CD4-positive, alpha-beta T cell treated with Interleukin-4 for 1 hour (primary cell): ENCODE data around the gene ARFGAP2.
A peak's percentile ranks its signal among the peaks of the same experiment; 100 is the strongest.

ENCODE experiments used
- DNase-seq, 2 donors: peaks; one replicate each; pipeline ENCODE4 v3.0.0-alpha.2; 2020 to 2022

ARFGAP2 gene

DNA sequence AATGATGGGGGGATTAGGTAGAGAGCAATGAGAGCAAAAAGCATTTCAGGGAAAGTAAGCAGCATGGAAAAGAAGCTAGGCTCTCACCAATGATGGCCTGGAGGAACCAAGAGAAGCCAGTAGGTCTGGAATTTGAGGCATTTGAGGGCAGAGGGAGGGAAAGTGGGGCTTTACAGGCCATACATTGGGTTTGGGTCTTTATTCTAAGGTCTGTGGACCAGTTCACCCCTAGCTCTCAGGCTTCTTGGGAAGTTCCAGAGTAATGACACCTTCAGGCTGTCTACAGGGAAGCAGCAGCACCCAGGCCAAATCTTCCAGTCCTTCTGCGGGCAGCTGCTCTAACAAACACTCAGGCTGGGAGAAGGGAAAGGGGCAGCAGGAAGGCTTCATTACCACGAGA lies 29.4 kb downstream of the ARFGAP2 start:
- no peak for DNase-seq

DNA sequence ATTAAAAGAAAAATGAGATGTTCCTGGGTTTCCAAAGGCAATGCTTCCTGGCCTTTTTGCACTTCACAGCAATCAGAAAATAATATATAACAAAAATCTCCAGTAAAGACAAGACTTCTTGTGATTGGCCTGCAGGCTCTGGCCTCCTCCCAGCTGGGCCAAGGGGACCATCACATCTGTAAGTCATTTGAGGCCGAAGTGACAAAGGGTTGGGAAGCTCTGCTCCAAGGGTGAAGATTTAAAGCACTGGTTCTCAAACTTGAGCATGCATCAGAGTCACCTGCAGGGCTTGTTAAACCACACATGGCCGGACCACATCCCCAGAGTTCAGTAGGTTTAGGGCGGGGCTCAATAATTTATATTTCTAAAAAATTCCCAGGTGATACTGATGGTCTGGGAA lies 32.1 kb downstream of the ARFGAP2 start:
- DNase-seq = no peak

DNA sequence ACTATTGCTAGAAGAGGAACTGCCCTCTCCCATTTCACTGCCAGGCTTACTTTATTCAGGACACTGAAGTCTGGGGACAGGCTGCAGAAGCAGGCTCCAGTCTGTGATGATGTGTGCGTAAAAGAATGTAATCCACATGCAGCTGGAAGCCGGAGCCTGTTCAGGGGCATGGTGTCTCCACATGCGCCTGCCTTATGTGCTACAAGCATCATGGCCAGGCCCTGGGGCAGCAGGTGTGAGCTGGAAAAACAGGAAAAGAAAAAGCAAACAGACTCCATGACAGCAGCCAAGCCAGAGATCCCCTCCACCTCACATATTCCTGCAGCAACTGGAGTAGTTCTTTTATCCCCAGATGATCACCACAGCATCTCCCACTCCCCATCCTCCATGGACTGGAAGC lies 33.4 kb downstream of the ARFGAP2 start:
- DNase-seq = no peak

DNA sequence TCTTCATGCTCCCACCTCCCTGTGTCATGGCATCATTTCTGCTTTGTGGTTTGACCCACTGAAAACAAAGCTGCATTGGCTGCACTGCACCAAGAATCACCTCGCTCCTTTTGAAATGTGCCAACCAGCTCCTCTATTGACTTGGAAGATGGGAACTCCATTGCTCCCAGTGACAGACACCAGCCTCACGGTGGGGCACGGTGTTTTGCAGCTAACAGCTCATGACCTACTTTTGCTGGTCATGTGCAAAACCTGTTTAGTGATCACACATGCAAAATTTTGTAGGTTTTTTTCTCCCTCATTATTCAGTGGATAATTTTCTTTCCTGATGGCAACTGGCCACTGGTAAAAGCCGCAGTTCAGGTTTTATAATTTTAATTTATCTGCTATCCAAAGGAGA lies 36.8 kb downstream of the ARFGAP2 start:
- DNase-seq = no peak

DNA sequence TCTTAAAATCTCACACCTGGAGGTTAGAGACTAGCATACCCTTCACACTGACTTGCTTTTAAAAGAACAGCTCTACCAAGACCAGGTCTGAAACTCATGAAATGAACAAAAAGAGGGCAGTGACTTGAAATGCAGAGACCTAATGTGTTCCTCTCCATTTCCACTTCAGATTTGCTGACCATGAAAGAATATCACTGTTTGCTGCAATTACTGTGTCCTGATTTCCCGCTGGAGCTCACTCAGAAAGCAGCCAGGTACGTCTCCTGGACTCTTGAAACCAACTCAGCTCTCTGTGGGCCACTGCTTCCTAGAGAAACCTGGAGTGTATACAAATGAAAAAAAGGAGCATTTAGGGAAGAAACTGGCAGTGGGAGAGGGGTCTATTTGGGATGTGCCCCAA lies 39.2 kb downstream of the ARFGAP2 start:
- no peak for DNase-seq

DNA sequence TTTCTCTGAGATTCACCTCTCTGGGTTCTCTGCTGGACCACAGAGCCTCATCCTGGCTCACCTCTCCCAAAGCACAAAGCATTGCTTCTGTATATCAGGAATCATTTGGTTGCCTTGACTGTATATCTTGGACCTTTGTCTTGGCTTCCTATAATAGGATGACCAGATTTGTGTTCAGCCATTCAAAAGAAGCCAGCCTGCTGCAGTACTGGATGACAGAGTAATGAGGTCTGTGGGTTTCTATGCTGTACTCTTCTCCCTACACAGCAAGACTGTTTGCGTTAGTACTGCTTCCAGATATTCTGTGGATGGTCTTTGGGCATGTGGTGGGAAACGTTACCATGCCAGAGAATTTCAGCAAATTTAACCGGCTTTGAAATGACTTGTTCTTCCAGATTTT lies 39.8 kb downstream of the ARFGAP2 start:
- DNase-seq = no peak

DNA sequence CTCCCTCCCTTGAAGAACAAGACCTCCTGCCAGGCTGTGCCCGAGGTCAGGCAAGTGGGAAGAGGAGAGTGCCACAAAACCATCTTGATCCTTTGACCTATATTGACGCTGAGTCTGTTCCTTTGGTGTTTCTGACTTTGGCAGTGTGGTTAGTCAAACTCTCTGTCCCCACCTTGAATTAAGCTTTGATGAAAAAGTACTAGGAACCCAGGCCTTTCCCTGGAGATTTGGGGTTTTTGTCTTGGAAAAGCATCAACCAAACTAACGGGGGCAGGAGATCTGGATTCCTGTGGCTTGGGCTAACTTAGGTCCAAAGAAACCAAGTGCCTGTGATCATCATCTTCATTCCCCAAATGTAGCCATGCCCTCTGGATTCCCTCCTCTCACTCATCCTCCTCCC lies 40.4 kb downstream of the ARFGAP2 start:
- DNase-seq = no peak

DNA sequence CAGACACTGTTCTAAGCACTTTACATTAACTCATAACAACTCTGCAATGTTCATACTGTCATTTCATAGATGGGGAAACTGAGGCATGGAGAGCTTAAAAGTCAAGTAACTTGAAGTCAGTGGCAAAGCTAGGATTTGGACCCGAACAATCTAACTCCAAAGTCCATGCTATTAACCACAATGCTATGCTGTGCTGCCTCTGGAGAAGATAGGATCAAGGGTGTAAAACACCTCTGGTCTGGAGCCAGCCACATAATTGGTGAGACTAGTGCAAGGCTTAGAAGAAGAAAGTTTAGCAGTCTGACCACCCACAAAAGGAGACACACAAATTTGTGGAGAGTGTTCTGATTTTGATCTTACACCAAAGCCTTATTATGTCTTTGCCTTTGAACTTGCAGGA lies 43.7 kb downstream of the ARFGAP2 start:
- DNase-seq = no peak

DNA sequence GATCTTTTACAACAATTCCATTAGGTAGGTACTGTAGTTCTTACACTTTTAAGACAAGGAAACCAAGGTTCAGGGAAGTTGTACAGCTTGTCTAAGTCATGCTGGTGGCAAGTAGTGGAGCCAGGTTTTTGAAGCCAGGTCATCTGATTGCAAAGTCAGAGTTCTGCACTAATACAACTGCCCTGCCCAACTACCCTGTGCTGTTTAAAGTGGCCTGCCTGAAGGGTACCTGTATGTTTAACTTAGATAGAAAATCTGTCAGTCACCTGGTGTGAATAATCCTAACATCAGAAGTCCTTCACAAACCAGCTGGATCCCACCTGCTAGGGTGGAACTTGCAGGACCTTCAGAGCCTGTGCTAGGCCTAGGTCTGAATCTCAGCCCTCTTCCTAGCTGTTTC lies 44.2 kb downstream of the ARFGAP2 start:
- no peak for DNase-seq

DNA sequence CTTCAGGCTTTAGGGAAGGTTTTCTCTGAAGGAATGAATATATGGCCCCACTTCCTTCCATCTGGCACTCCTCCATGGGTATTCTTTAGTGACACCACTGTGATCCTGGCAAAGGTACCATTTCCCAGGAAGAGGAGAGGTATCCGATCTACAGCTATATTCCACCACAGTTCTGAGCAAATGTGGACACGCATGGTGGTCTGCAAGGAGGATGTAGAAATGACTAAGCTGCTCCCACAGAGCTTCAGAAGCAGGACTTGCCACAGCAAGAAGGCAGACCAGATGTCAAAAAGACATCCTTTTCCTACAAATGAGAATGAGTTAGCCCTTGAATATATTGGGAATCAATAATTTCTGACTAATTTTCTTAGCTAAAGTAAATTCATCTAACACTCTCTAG lies 45.5 kb downstream of the ARFGAP2 start:
- DNase-seq = no peak

DNA sequence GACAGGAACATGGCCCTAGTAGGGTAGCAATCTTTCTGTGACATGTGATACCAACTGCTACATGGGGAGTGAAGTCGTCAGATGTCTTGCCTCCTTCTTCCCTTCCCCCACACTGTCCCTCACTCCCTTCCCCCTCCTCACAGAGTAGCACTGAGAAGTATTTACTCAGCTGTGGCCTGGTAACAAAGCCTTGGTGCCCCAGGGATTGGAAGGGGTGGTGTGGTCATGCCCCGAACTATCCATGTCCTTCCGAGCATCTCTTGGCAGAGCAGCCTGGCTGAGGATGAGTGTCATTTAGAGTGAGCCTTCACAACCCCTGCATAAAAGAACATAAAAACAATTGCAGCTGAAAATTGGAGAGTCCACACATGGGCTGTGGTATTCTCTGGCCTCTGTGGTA lies 46.1 kb downstream of the ARFGAP2 start:
- DNase-seq = no peak

DNA sequence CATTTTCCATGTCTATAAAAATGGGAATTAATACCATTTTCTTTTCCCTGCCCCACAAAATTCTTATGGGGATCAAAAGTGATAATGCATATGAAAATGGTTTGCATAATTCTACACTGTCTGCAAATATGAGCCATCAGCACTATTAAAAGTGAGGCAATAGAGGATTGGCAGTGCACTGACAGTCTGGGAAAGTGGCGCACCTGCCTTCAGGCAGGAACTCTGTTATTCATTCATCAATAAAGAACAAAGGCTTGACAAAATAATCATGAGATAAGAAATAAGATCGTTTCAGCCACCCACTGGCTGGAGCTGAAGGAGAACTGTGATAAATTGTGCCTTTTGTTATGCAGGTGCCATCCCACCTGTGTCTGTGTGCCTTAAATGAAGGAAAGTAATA lies 49.5 kb downstream of the ARFGAP2 start:
- no peak for DNase-seq

DNA sequence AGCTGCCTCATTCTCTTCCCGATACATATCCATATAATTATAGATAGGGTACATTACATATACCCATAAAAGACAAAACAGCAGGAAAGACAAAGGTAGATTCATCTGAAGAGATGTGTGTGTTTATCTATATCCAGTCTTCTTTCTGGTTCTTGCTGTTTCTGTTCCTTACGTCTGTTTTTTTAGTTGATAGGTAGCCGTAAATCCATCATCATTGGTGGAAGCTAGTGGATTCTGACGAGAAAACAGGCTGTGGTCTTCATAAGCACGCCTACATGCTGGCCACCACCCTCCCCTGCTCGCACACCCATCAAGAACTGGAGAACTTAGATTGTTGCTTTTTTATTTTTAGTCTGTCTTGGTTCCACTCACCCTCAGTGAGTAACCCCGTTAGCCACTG lies 51.6 kb downstream of the ARFGAP2 start:
- no peak for DNase-seq

DNA sequence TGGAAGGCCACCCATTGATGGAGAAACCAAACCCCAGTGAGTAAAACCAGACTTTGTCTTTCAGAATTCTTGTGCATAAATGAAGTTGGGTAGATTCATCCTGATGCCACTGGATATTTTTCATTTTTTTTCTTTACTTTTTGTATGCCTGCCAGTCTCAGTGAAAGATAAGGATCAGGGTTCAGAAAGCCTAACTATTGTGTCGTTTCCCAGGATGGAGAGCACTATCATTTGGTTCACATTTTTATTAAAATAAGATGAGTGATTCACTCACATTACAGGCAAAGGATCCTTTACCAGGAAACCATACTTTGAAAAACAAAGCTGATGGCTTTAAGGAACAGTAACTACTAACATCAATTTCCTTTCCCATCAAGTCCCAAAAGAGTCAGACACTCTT lies 52.0 kb downstream of the ARFGAP2 start:
- no peak for DNase-seq

DNA sequence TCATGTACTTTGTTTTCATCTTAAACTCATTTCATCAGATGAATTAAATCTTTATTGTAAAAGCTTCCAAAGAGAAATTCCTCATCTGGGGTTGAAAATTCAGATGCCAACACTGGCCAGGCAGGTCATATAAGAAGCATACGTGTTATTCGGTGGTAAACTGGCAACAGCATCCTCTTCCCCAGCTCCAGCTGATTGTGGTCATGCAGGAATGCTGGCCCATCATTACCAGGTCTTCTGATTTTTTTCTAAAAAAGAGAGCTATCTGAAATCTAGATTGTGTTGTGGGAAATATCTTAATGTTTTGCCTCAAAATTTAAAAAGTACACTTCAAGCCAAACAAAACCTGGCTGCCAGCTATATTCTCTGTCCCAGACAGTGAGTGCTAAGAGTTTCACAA lies 53.6 kb downstream of the ARFGAP2 start:
- no peak for DNase-seq

DNA sequence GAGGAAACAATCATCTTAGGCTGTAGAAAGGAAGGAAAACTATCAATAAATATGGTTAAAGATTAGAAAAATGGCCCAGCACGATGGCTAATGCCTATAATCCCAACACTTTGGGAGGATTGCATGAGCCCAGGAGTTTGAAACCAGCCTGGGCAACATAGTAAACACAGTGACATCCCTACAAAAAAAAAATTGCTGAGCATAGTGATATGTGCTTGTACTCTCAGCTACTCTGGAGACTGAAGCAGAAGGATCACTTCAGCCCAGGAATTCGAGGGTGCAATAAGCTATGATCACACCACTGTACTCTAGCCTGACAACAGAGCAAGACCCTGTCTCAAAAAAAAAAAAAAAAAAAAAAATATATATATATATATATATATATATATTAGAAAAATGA lies 54.9 kb downstream of the ARFGAP2 start:
- no peak for DNase-seq

DNA sequence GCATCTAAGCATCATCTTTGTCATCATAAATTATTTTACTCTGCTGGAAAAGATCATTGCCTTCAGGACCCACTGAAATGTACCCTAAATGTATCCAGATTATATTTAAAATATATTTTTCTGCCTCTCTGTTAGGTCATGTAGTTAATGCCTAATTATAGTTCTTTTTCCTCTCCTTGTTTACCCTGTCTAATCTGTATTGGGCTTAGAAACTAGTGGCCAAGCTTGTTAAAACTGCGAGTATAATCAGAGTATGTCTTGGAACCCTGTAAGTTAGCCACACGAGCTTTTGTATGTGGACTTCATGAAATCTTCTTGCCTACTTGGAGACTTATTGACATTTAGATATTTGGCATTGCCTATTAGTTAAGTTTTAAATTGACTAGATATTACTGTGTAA lies 55.6 kb downstream of the ARFGAP2 start:
- DNase-seq = no peak

DNA sequence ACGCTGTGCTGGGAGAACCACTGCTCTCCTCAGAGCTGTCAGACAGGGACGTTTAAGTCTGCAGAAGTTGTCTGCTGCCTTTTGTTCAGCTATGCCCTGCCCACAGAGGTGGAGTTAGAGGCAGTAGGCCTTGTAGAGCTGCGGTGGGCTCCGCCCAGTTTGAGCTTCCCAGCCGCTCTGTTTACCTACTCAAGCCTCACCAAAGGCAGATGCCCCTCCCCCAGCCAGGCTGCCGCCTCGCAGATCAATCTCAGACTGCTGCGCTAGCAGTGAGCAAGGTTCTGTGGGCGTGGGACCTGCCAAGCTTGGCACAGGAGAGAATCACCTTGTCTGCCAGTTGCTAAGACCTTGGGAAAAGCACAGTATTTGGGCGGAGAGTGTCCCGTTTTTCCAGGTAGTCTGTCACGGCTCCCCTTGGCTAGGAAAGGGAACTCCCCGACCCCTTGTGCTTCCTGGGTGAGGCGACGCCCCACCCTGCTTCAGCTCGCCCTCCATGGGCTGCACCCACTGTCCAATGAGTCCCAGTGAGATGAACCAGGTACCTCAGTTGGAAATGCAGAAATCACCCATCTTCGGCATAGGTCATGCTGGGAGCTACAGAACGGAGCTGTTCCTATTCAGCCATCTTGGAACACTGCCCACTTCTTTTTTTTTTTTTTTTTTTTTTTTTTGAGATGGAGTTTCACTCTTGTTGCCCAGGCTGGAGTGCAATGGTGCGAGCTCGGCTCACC lies 57.6 kb downstream of the ARFGAP2 start:
- peak; percentile 34 to 56 for DNase-seq
